GM21447 (cell line): ENCODE results near the gene GID8.
"Not testable (repeated sequence)": the region's sequence is repeated elsewhere in the genome, so short reads cannot be mapped to it uniquely, and the experiment has no call there.

Source experiments
- ATAC-seq: cut with Tn5 transposase; IDR thresholded peaks from one replicate; pipeline ENCODE4 v1.9.1; 2021; ENCODE audit not compliant: unreplicated experiment

GID8 gene

GRCh38 chr20:62921119-62921687, 16.7 kb upstream of the GID8 start:
- ATAC-seq, result no peak

GRCh38 chr20:62922451-62922921, 15.5 kb upstream of the GID8 start:
- ATAC-seq, result no peak

GRCh38 chr20:62923059-62923668, 14.8 kb upstream of the GID8 start:
- ATAC-seq, result not testable (repeated sequence)

- ATAC-seq, result no peak
These were observed 14.1 kb upstream of the GID8 start for GRCh38 chr20:62923669-62924441.

DNA sequence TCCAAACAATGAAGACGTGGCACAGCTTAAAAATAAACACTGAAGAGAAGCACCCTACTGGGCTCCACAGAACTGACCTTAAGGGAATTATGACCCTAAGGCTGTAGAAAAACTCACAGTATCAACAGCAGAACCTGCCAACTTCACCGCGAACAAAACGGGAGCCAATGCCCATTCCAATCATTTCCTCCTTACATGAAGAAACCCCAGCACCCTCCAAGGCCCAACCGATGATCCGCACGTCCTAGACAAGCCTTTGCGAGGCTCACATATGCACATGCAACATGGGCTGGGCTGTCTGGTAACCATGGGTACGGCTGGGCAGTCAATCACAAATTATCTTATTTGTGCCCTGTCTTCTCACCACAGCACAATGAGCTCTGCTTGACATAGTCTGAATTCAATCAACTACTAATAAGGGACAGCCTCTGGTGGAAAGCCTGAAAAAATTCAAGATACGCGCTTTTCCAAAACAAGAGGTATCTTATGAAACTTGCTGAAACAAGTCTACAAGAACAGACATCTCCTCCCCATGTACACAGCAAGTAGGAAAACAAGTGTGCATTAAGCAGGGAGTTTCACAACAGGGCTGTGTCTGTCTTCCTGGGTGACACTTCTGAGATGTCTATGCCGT, 13.4 kb upstream of the GID8 start:
- ATAC-seq, result no peak

GRCh38 chr20:62925076-62925419, 12.9 kb upstream of the GID8 start:
- no peak for ATAC-seq

- ATAC-seq, result peak; percentile 11
These were observed 12.3 kb upstream of the GID8 start for GRCh38 chr20:62925420-62926228.

DNA sequence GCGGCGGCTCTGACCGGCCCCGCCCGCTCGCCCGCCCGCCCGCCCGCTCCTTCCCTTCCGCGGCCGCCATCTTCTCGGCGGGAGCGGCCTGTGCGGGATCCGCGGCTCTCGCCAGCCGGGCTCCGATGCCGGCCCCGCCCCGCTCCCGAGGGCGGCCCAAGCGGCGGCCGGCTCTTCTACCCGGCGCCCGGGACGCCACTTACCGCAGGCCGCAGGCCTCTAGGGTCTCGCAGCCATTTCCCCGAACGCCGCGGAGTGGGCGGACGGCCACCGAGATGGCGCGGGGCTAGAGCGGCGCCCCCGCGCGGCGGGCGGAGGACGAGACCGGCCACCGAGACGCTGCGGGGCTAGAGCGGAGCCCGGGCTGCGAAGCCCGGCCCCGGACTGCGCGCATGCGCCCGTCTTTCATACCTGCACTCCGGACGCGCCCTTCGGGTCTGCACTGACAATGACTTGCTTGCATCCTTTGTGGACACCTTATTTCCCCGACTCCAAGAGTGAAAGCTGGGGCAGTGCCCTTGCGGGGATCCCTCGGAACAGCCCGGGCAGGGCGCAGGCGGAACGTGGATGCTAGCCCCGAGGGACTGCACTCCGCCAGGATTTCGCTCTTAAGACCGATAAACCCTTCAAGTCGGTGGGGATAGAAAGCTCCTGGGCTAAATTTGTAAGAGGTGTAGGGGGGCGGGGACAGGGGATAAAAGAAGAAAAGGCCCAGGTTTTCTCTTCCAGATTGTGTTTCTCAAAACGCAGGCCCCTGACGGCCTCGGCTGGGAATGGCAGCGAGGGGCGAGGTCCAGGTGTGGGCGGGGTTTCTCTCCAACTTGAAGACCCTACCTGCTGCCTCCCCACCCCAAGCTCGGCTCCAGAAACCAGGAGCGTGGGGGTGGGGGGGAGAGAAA, 11.5 kb upstream of the GID8 start, which contains the start of gene DIDO1:
DIDO1 (minus strand) TSS at position 277 of the 899 bp plus-strand sequence.
- peak; percentile 61 for ATAC-seq

- no peak for ATAC-seq
These were observed 10.7 kb upstream of the GID8 start for GRCh38 chr20:62927128-62927705.

- ATAC-seq, result no peak
These were observed 9.6 kb upstream of the GID8 start for GRCh38 chr20:62928246-62928939.

DNA sequence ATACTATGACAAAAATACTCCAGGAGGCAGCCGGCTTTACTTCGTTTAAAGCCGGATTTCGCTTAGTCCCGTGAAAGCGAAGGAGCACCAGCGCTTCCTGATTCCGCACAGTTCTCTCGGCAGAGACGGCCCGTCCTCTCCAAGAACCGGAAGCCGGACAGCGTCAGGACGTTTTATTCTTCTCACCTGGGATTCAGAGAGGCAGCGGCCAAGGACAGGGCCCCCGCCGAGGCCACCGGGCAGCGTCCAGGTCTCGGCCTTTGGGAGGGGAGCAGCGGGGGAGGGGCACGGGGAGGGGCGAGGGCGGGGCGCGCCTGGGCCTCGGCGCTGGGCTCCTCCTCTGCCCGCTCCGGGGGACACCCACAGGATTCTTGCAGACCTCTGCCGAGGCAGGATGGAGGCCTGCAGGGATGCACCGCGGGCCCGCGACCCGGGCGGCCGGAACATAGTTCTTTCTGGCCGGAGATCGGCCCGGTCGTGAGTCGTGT, 8.9 kb upstream of the GID8 start:
- no peak for ATAC-seq

- ATAC-seq, result no peak
These were observed 6.5 kb upstream of the GID8 start for GRCh38 chr20:62931464-62931863.

DNA sequence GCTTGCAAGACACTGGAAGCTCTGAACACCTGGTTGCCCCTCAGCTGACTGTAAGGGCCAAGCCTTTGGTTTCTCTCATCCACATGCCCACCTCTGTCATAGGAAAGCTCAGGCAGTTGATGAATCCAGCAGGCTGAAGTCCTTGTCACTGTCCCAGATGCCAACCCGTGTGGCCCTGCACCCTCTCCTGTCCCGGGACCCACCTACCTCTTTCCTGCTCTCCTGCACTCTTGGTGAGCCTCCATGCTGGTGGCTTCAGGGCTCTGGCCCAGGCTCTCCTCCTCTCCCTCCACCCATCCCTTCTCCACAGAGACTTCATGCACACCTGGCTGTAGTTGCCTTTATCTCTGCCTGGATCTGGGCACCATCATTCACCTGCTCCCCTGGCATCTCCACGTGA, 4.0 kb upstream of the GID8 start:
- ATAC-seq, result no peak

GRCh38 chr20:62935204-62935967, 2.6 kb upstream of the GID8 start:
- ATAC-seq, result no peak

DNA sequence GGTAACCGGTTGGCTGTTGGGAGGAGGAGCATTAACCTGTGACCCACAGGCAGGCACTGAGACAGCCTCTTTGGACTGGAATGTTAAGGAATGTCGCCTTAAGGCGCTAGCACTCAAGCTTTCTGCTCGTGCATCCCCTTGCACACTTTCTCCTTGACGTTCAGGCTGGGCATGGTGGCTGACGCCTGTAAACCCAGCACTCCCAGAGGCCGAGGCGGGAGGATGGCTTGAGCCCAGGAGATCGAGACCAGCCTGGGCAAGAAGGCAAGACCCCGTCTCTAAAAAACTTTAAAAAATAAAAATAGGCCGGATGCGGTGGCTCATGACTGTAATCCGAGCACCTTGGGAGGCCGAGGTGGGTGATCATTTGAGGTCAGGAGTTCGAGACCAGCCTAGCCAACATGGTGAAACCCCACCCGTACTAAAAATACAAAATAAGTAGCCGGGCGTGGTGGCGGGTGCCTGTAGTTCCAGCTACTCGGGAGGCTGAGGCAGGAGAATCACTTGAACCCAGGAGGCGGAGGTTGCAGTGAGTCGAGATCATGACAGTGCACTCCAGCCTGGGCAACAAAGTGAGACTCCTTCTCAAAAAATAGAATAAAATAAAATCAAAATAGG, 1.9 kb upstream of the GID8 start:
- no peak for ATAC-seq

- peak; percentile 72 for ATAC-seq
These were observed 461 bp upstream of the GID8 start for GRCh38 chr20:62937268-62938104.

GRCh38 chr20:62940875-62941274, 2.9 kb downstream of the GID8 start:
- no peak for ATAC-seq
